ENCODE results near the gene PNPLA7.
"Not testable (repeated sequence)": the region's sequence is repeated elsewhere in the genome, so short reads cannot be mapped to it uniquely, and the experiment has no call there.

Gene PNPLA7

GRCh38 chr9:137515338-137515724 lies 34.9 kb downstream of the PNPLA7 start:
- no peak for DNase-seq (ENCODE audit: low read depth, low spot score)

GRCh38 chr9:137514691-137515337 lies 35.4 kb downstream of the PNPLA7 start:
- DNase-seq (ENCODE audit: low read depth, low spot score): no peak

GRCh38 chr9:137513801-137514570 lies 36.2 kb downstream of the PNPLA7 start:
- not testable (repeated sequence) for DNase-seq (ENCODE audit: low read depth, low spot score)

- not testable (repeated sequence) for DNase-seq (ENCODE audit: low read depth, low spot score)
Observed at GRCh38 chr9:137513136-137513535, 37.1 kb downstream of the PNPLA7 start.

GRCh38 chr9:137511758-137512463 lies 38.3 kb downstream of the PNPLA7 start:
- no peak for DNase-seq (ENCODE audit: low read depth, low spot score)

GRCh38 chr9:137511126-137511525 lies 39.1 kb downstream of the PNPLA7 start:
- DNase-seq (ENCODE audit: low read depth, low spot score): not testable (repeated sequence)

DNA sequence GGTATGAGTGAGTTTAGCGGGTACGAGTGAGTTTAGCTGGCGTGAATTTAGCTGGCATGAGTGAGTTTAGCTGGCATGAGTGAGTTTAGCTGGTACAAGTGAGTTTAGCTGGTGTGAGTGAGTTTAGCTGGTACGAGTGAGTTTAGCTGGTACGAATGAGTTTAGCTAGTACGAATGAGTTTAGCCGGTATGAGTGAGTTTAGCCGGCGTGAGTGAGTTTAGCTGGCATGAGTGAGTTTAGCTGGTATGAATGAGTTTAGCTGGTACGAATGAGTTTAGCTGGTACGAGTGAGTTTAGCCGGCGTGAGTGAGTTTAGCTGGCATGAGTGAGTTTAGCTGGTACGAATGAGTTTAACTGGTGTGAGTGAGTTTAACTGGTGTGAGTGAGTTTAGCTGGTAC lies 41.0 kb downstream of the PNPLA7 start:
- no peak for DNase-seq (ENCODE audit: low read depth, low spot score)

GRCh38 chr9:137506702-137507171 lies 43.5 kb downstream of the PNPLA7 start:
- DNase-seq (ENCODE audit: low read depth, low spot score): no peak

- no peak for DNase-seq (ENCODE audit: low read depth, low spot score)
Observed at GRCh38 chr9:137506274-137506673, 43.9 kb downstream of the PNPLA7 start.

GRCh38 chr9:137505421-137506140 lies 44.6 kb downstream of the PNPLA7 start:
- DNase-seq (ENCODE audit: low read depth, low spot score): no peak

DNA sequence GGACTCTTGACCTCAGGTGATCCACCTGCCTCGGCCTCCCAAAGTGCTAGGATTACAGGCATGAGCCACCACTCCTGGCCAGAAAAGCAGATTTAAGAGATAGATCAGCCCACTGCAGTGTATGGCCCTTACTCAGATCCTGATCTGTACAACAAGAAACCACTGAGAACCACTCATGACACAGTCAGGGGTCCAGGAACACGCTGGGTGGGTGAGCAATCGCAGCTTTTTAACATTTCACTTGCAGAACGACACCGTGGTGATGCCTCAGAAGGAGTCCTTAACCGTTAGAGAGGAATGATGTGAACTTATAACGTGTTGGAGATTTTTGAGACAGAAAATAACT lies 45.8 kb downstream of the PNPLA7 start:
- DNase-seq (ENCODE audit: low read depth, low spot score): no peak

DNA sequence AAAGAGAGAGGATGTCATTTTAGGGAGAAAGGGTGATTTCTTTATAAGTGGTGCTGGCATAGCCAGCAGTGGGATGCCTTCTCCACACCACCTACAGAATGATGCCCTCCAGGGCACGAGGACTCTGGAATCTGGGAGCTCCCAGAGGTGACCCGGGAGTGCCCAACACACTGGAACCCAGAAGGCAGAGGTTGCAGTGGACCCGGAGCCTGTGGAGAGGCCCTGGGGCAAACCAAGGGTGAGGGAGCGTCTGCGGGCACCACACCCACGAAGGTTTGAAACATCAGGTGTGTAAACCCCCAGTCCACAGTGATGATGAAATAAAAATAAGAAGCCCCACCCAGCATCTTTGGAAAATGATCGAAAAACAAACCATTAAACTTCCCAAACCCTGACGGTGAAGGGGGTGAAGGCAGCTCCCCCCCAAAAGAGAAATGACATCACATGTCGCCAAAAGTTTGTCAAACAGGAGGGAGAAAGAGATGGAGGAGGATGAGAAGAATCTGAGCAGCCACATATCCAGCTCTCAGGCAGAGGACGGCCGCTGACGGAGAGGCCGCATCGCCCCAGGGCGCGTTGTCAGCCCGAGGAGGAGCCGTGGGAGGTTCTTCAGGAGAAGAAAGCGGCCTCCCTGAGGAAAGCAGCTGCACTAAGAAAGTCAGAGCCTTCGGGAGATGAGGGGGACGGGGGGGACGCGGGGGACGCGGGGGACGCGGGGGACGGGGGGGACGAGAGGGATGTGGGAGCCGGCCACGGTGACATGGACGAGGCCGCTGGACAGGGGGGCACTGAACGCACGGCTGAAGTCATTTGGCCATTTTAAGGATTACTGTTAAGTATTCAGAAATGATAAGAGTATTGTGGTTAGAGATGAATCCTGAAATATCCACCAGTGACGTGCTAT lies 47.9 kb downstream of the PNPLA7 start:
- no peak for DNase-seq (ENCODE audit: low read depth, low spot score)

DNA sequence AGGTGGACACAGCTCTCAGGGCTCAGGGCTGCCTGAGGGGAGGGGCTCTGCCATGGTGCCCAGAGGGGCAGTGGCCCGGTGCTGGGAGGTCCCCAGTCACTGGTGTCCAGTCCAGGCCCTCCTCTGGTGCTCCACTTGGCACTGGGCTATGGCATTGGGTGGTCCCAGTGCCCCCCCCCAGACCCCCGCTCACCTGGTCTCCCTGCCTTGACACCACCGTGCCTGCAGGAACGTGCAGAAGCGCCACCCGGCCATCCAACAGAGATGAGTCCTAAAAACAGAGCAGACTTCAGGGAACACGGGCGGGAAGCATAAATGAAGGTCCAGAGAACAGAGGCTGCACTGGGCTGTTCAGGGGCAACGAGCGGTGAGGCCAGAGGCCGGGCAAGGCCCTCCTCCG lies 48.7 kb downstream of the PNPLA7 start:
- DNase-seq (ENCODE audit: low read depth, low spot score): no peak

- no peak for DNase-seq (ENCODE audit: low read depth, low spot score)
Observed at GRCh38 chr9:137500666-137501397, 49.4 kb downstream of the PNPLA7 start.

GRCh38 chr9:137499858-137500661 lies 50.1 kb downstream of the PNPLA7 start:
- DNase-seq (ENCODE audit: low read depth, low spot score): no peak

DNA sequence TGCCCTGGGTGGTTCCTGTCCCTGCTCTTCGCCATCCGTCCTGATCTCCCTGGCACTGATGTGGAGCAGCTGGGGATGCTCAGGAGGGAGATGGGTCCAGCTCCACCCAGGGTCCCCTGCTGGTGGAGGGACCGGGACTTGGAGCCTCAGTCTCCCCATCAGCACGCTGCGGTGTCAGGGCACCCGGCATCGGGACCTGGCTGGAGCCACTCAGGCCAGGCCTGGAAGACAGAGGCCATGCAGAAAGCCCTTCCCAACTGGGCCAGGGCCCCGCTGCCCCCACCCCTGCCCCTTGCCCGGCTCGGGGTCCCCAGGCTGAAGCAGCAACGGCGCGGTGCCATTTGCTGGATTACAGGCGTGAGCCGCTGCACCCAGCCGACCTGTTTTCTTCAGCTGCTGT lies 50.8 kb downstream of the PNPLA7 start:
- DNase-seq (ENCODE audit: low read depth, low spot score): no peak

- DNase-seq (ENCODE audit: low read depth, low spot score): no peak
Observed at GRCh38 chr9:137498720-137499150, 51.5 kb downstream of the PNPLA7 start.

- no peak for DNase-seq (ENCODE audit: low read depth, low spot score)
Observed at GRCh38 chr9:137497921-137498719, 52.1 kb downstream of the PNPLA7 start.

Measured in brain pericyte (primary cell).